Left lung (tissue), 14 donors: Measurements from ENCODE around the gene TMEM271. TPM values are rescaled to one million over a fixed set of nuclear protein-coding genes. Genes with fewer than 3 reads are reported as not detected.

ENCODE experiments used
- ATAC-seq: fragments of 200-7000 bp; cut with Tn5 transposase; one replicate; pipeline ENCODE4 v1.9.1; 2020; ENCODE audit warnings: moderate library complexity
- DNase-seq, 4 donors: peaks; one replicate each; pipeline ENCODE4 v3.0.0-alpha.2; 2013 to 2020
- H3K27ac ChIP-seq, 2 donors: fragments of 200-600 bp; sonication (generic) in 1 of 2; one replicate each; pipeline versions ENCODE4 v1.5.0 to v1.8.0; 2020 to 2021
- H3K27me3 ChIP-seq, 2 donors: fragments of 200-600 bp; sonication (generic) in 1 of 2; one replicate each; pipeline versions ENCODE4 v1.5.0 to v1.8.0; 2020 to 2021
- H3K36me3 ChIP-seq, 2 donors: fragments of 200-600 bp; sonication (generic) in 1 of 2; one replicate each; pipeline versions ENCODE4 v1.5.0 to v1.8.0; 2020 to 2021
- H3K4me1 ChIP-seq, 2 donors: fragments of 200-600 bp; one replicate each; pipeline ENCODE4 v1.8.0; 2021
- H3K4me3 ChIP-seq, 2 donors: fragments of 200-600 bp; sonication (generic) in 1 of 2; one replicate each; pipeline versions ENCODE4 v1.5.0 to v1.8.0; 2020 to 2021; ENCODE audit warnings: mild to moderate bottlenecking in 1 of 2
- H3K9me3 ChIP-seq, 2 donors: fragments of 200-600 bp; sonication (generic) in 1 of 2; one replicate each; pipeline versions ENCODE4 v1.5.0 to v1.8.0; 2020 to 2021
- CTCF ChIP-seq, 2 donors: fragments of 200-600 bp; sonication (generic) in 1 of 2; IDR thresholded peaks; one replicate each; pipeline versions ENCODE4 v1.5.0 to v1.8.0; 2021; ENCODE audit warnings: antibody characterized with exemption in 2 of 2
- intact Hi-C, 2 donors: fragments of 100-400 bp; cut with DNase I; formaldehyde crosslinking; loops; one replicate each; pipeline versions ENCODE4 v1.11.2 to v1.14.2; 2022
- long read RNA-seq, 12 donors: library from polyadenylated mRNA in 2 of 12; unstranded in 2 of 12; transcript quantifications; one replicate each; pipeline ENCODE4 v2.0.0 and lab custom pipeline, GENCODE V29; 2019 to 2026
- polyA plus RNA-seq, 6 donors: library from polyadenylated mRNA; unstranded; fragments of 120-200 nt; gene quantifications; one replicate each; pipeline ENCODE4 v1.2.1, GENCODE V29; 2013; ENCODE audit not compliant: insufficient read length in 6 of 6
- total RNA-seq, 2 donors: library from RNA; stranded (reverse); fragmentation: NEBNext Ultra II Directional; extraction: Animal tissue kit (Norgen Biotek cat#: 25700); gene quantifications; one replicate each; pipeline ENCODE4 v1.2.1, GENCODE V29; 2021
- donor health status: DM: no; HTN: yes; CAD: no.
- donor health status: DM: no; HTN: no; CAD: no.

The TMEM271 gene
- not detected for total RNA-seq
- polyA plus RNA-seq = not detected
- long read RNA-seq, donor 1 = 0 reads
- long read RNA-seq, donor 2 = 0 reads
- long read RNA-seq, donor 3 = 0 reads
- long read RNA-seq, donor 4 = 0 reads
- long read RNA-seq, donor 5 = 0 reads
- long read RNA-seq, donor 6 = 0 reads
- long read RNA-seq, donor 7 = 0 reads
- long read RNA-seq, donor 8 = 0 reads
- long read RNA-seq, donor 9 = 0 reads
- long read RNA-seq, donor 10 = 0 reads
- long read RNA-seq, donor 11, transcript TMEM271-201 (1 exons, 2,421 nt) = major isoform, 29 of 36 reads
- long read RNA-seq, donor 11, partial matches to known transcripts = 7 of 36 reads
- long read RNA-seq, donor 11, other reads (novel, unspliced or antisense) = 0 of 36 reads
- long read RNA-seq, donor 12 = 0 reads

- H3K27me3 ChIP-seq = peaks cover 60 to 98% of the 10 kb centered on the region in 2 donors
- intact Hi-C loops = no loop called here
- TF ChIP-seq CTCF (IDR thresholded peaks at IDR 0.05) = no peak
- peaks cover 0 to 7% of the 10 kb centered on the region in 2 donors for H3K4me1 ChIP-seq
- H3K27ac ChIP-seq = no peak within 1 kb of the TSS
- no peaks in the 10 kb centered on the region for H3K9me3 ChIP-seq
- DNase-seq (peak in 1 of 4 donors; percentile 72), ATAC-seq (no peak)
- no peaks in the 10 kb centered on the region for H3K36me3 ChIP-seq
- no peak within 1 kb of the TSS for H3K4me3 ChIP-seq
Measured at GRCh38 chr4:576245-576821, at the start of gene TMEM271. Gene TMEM271, minus strand, starts transcription at chr4:576295. Its CDS starts 233 bp downstream, at chr4:576062.

DNA sequence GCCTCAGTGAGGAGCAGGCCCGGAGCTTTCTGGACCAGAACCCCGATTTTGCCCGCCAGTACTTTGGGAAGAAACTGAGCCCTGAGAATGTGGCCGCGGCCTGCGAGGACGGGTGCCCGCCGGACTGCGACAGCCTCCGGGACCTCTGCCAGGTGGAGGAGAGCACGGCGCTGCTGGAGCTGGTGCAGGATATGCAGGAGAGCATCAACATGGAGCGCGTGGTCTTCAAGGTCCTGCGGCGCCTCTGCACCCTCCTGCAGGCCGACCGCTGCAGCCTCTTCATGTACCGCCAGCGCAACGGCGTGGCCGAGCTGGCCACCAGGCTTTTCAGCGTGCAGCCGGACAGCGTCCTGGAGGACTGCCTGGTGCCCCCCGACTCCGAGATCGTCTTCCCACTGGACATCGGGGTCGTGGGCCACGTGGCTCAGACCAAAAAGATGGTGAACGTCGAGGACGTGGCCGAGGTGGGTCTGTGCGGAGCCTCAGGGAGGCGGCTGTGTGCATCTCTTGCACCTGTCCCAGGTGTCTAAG is 49.6 kb upstream of the TMEM271 start:
- TF ChIP-seq CTCF (IDR thresholded peaks at IDR 0.05) = no peak
- no peak overlapping the region for H3K4me3 ChIP-seq
- intact Hi-C loops = no loop called here
- ATAC-seq (no peak), DNase-seq (peak in 1 of 4 donors; percentile 59)
- no peaks in the 10 kb centered on the region for H3K9me3 ChIP-seq
- H3K4me1 ChIP-seq = no peaks in the 10 kb centered on the region
- no peak overlapping the region for H3K27ac ChIP-seq
- H3K36me3 ChIP-seq = no peaks in the 10 kb centered on the region
- peaks cover 0 to 54% of the 10 kb centered on the region in 2 donors for H3K27me3 ChIP-seq

DNA sequence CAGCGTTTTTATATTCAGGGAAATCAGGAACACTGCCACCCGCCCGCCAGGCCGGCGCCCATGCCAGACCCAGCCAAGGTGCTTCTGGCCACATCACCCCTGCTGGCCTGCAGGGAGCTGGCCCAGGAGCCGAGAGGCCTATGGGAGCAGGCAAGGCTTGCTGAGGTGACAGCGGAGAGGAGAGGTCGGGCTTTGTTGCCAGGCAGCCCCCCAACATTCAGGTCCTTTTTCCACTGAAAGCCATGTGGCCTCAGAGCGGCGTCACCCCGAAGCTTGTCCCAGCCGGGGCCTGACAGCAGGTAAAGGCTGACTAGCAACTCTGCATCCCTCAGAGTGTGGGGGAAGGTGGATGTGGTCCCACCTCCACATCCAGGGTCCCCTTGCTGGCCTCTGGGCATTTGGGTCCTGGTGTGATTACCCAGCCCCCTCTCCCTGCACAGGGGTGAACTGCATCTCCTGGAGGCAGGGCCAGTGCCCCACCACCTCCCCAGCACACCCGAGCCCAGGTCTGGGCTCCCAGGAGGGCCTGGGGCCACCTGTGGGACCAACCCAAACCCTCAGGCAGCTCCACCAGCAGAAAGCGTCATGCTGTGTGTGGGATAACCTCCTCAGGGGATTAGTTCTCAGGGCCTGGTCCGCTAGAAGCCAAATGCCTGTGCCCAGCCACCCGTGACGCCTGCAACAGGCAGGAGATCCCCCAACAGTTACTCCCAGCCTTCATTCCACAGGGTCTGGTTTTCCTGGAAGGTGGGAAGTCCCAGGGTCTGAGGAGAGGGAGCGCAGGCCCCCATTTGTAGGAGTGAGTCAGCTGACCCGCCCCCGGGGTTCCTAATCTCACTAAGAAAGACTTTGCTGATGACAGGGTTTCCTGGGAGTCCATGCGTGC is 48.9 kb upstream of the TMEM271 start, which contains the start of gene PDE6B:
TSS of gene PDE6B (plus strand) at position 869 of the 886 bp plus-strand sequence. CDS start 54 bp downstream, outside the sequence.
- TF ChIP-seq CTCF (IDR thresholded peaks at IDR 0.05) = no peak
- Histone ChIP-seq H3K4me3 (no peak within 1 kb of the TSS), H3K9me3 (no peaks in the 10 kb centered on the region), H3K36me3 (no peaks in the 10 kb centered on the region), H3K27ac (no peak within 1 kb of the TSS), H3K4me1 (no peaks in the 10 kb centered on the region), H3K27me3 (peaks cover 0 to 49% of the 10 kb centered on the region in 2 donors)
- DNase-seq (peak in 1 of 4 donors; percentile 53), ATAC-seq (no peak)
- intact Hi-C loops = no loop called here

GRCh38 chr4:623914-624566 is 47.9 kb upstream of the TMEM271 start:
- no peak overlapping the region for H3K27ac ChIP-seq
- no peaks in the 10 kb centered on the region for H3K36me3 ChIP-seq

More at GRCh38 chr4:623914-624566, 47.9 kb upstream of the TMEM271 start:
- no peak for TF ChIP-seq CTCF (IDR thresholded peaks at IDR 0.05)
- Histone ChIP-seq H3K9me3 (no peaks in the 10 kb centered on the region), H3K27me3 (peaks cover 0 to 40% of the 10 kb centered on the region in 2 donors), H3K4me3 (no peak overlapping the region), H3K4me1 (no peaks in the 10 kb centered on the region)
- ATAC-seq = no peak
- peak in 1 of 4 donors; percentile 74 for DNase-seq
- intact Hi-C loops = no loop called here
